ENCODE results near the gene NCKIPSD. TPM values are rescaled to one million over a fixed set of nuclear protein-coding genes. Genes with fewer than 3 reads are reported as not detected.
A peak's percentile ranks its signal among the peaks of the same experiment; 100 is the strongest.

The NCKIPSD gene
- total RNA-seq, 1 donor from 2014 or later: 18.3 TPM

GRCh38 chr3:48664929-48665328, 20.8 kb downstream of the NCKIPSD start:
- H3K27ac ChIP-seq: no peak overlapping the region
- peaks cover 31% of the 10 kb centered on the region for H3K27me3 ChIP-seq
- H3K4me3 ChIP-seq: no peak overlapping the region
- TF ChIP-seq CTCF (IDR thresholded peaks at IDR 0.05): no peak
- intact Hi-C loops (cut with DNase I): no loop called here
- no peak for ATAC-seq
- H3K9me3 ChIP-seq: no peaks in the 10 kb centered on the region
- no peak for DNase-seq
- H3K36me3 ChIP-seq: no peaks in the 10 kb centered on the region
- H3K4me1 ChIP-seq: peaks cover 19% of the 10 kb centered on the region

GRCh38 chr3:48664313-48664644, 21.4 kb downstream of the NCKIPSD start:
- no peak for TF ChIP-seq CTCF (IDR thresholded peaks at IDR 0.05)
- Histone ChIP-seq H3K36me3 (no peaks in the 10 kb centered on the region), H3K9me3 (no peaks in the 10 kb centered on the region), H3K27ac (no peak overlapping the region), H3K4me1 (peaks cover 19% of the 10 kb centered on the region), H3K27me3 (peaks cover 31% of the 10 kb centered on the region), H3K4me3 (no peak overlapping the region)
- DNase-seq (no peak), ATAC-seq (no peak)
- intact Hi-C loops (cut with DNase I): no loop called here

GRCh38 chr3:48663489-48664312, 22.0 kb downstream of the NCKIPSD start:
- H3K27me3 ChIP-seq: peaks cover 31% of the 10 kb centered on the region
- H3K27ac ChIP-seq: peak overlapping the region; percentile 66
- ATAC-seq: peak; percentile 90
- H3K4me1 ChIP-seq: peaks cover 19% of the 10 kb centered on the region
- intact Hi-C loops (cut with DNase I): no loop called here
- H3K4me3 ChIP-seq: peak overlapping the region; percentile 61
- H3K36me3 ChIP-seq: no peaks in the 10 kb centered on the region
- DNase-seq: peak; percentile 93
- peak; percentile 61 for TF ChIP-seq CTCF (IDR thresholded peaks at IDR 0.05)
- no peaks in the 10 kb centered on the region for H3K9me3 ChIP-seq

- no peaks in the 10 kb centered on the region for H3K36me3 ChIP-seq
- ATAC-seq (peak; percentile 46), DNase-seq (peak; percentile 74)
- H3K4me1 ChIP-seq: peaks cover 19% of the 10 kb centered on the region
- TF ChIP-seq CTCF (IDR thresholded peaks at IDR 0.05): no peak
- H3K4me3 ChIP-seq: peak within 1 kb of the TSS; percentile 61
- H3K9me3 ChIP-seq: no peaks in the 10 kb centered on the region
- intact Hi-C loops (cut with DNase I): no loop called here
- H3K27ac ChIP-seq: peak within 1 kb of the TSS; percentile 66
- H3K27me3 ChIP-seq: peaks cover 31% of the 10 kb centered on the region
These were observed 22.8 kb downstream of the NCKIPSD start, which contains the start of gene CELSR3 for GRCh38 chr3:48662753-48663488. Gene CELSR3 (minus strand): TSS chr3:48662886. CDS start chr3:48662634, 252 bp downstream.

GRCh38 chr3:48662145-48662752, 23.5 kb downstream of the NCKIPSD start:
- Histone ChIP-seq H3K4me1 (peaks cover 19% of the 10 kb centered on the region), H3K36me3 (no peaks in the 10 kb centered on the region), H3K4me3 (no peak overlapping the region), H3K27ac (no peak overlapping the region), H3K27me3 (peaks cover 31% of the 10 kb centered on the region), H3K9me3 (no peaks in the 10 kb centered on the region)
- DNase-seq (no peak), ATAC-seq (no peak)
- intact Hi-C loops (cut with DNase I): no loop called here
- no peak for TF ChIP-seq CTCF (IDR thresholded peaks at IDR 0.05)
